A549 (cell line): Measurements from ENCODE around the gene FAM25G. TPM values are rescaled to one million over a fixed set of nuclear protein-coding genes. Genes with fewer than 3 reads are reported as not detected.
A peak's percentile ranks its signal among the peaks of the same experiment; 100 is the strongest.

Source experiments
- ATAC-seq, 2 experiments: fragments of 200-7000 bp in 1 of 2; fragments of >200 bp in 1 of 2; cut with Nextera tagmentation in 1 of 2; cut with Tn5 transposase in 1 of 2; 3 replicates each; pipeline versions ENCODE4 v1.8.0 to v1.9.1; 2018 to 2020; ENCODE audit warnings: mild to moderate bottlenecking in 1 of 2, moderate library complexity in 1 of 2
- CTCF ChIA-PET: fragments of 300-600 bp; sonication (Branson Sonifier 250); formaldehyde crosslinking; extraction: SDS; loops from one replicate; lab custom pipeline; 2021; ENCODE audit warnings: antibody characterized with exemption, inconsistent platforms; lab: Yijun Ruan, JAX
- POLR2A ChIA-PET: fragments of 350-600 bp; formaldehyde crosslinking; extraction: SDS; loops from one replicate; lab custom pipeline; 2021; ENCODE audit warnings: antibody characterized with exemption, inconsistent platforms; lab: Yijun Ruan, JAX
- DNase-seq, 2 experiments: peaks; one replicate each; pipeline versions ENCODE4 v3.0.0 to v3.0.0-alpha.2; 2011 to 2016; ENCODE audit warnings: low read depth in 1 of 2, low spot score in 1 of 2
- FAIRE-seq: peaks from 2 replicates; lab custom pipeline; 2011; peaks lifted over from hg19 to GRCh38; lab: Jason Lieb, UNC
- H3K27ac ChIP-seq, 2 experiments: fragments of >200 bp; sonication (Bioruptor Twin); formaldehyde crosslinking; 3 replicates each; pipeline ENCODE4 v1.5.1; 2016 to 2017
- H3K4me1 ChIP-seq: fragments of >200 bp; sonication (Bioruptor Twin); formaldehyde crosslinking; 3 replicates; pipeline ENCODE4 v1.6.1; 2016
- H3K4me2 ChIP-seq: fragments of >200 bp; sonication (Bioruptor Twin); formaldehyde crosslinking; 3 replicates; pipeline ENCODE4 v1.6.1; 2016
- H3K4me3 ChIP-seq: fragments of >200 bp; sonication (Bioruptor Twin); formaldehyde crosslinking; 3 replicates; pipeline ENCODE4 v1.5.1; 2016
- H3K9me3 ChIP-seq: fragments of >200 bp; sonication (Bioruptor Twin); formaldehyde crosslinking; 3 replicates; pipeline ENCODE4 v1.6.1; 2016
- CBX2 ChIP-seq: fragments of 200-600 bp; sonication (generic); IDR thresholded peaks from 2 replicates; pipeline ENCODE4 v1.6.1; 2016; ENCODE audit warnings: low read depth, mild to moderate bottlenecking, borderline replicate concordance
- CEBPB ChIP-seq, 2 experiments: fragments of >200 bp in 1 of 2; sonication (Bioruptor Twin) in 1 of 2; formaldehyde crosslinking in 1 of 2; IDR thresholded peaks; 2 replicates each; pipeline ENCODE4 v1.6.1; 2012 to 2016
- CHD2 ChIP-seq: fragments of 150-350 bp; IDR thresholded peaks from 2 replicates; pipeline ENCODE4 v1.6.1; 2014; ENCODE audit warnings: low read length; ENCODE audit not compliant: partially characterized antibody
- EHMT2 ChIP-seq: fragments of 200-600 bp; sonication (generic); IDR thresholded peaks from 2 replicates; pipeline ENCODE4 v1.6.1; 2016; ENCODE audit warnings: antibody characterized with exemption, low read depth, mild to moderate bottlenecking, moderate library complexity
- FOSB ChIP-seq: fragments of 250-450 bp; sonication (Bioruptor Pico); IDR thresholded peaks from 2 replicates; pipeline ENCODE4 v1.5.0; 2020; ENCODE audit warnings: mild to moderate bottlenecking, moderate library complexity
- FOXS1 ChIP-seq: fragments of 250-450 bp; sonication (Bioruptor Pico); IDR thresholded peaks from 2 replicates; pipeline ENCODE4 v1.5.0; 2020; ENCODE audit warnings: mild to moderate bottlenecking, moderate library complexity
- HDAC2 ChIP-seq: fragments of 200-600 bp; sonication (generic); IDR thresholded peaks from 2 replicates; pipeline ENCODE4 v1.6.1; 2016
- HEYL ChIP-seq: fragments of 250-450 bp; sonication (Bioruptor Pico); IDR thresholded peaks from 2 replicates; pipeline ENCODE4 v1.8.0; 2021; ENCODE audit warnings: mild to moderate bottlenecking, moderate library complexity
- HOXA7 ChIP-seq: fragments of 250-450 bp; sonication (Bioruptor Pico); IDR thresholded peaks from 2 replicates; pipeline ENCODE4 v1.5.0; 2020; ENCODE audit warnings: mild to moderate bottlenecking, moderate library complexity
- JUNB ChIP-seq: fragments of >200 bp; sonication (Bioruptor Twin); formaldehyde crosslinking; IDR thresholded peaks from 2 replicates; pipeline ENCODE4 v1.6.1; 2016
- KDM1A ChIP-seq: fragments of 200-600 bp; sonication (generic); IDR thresholded peaks from 2 replicates; pipeline ENCODE4 v1.6.1; 2016; ENCODE audit warnings: low read depth, mild to moderate bottlenecking
- KDM5A ChIP-seq: fragments of 200-600 bp; sonication (generic); IDR thresholded peaks from 2 replicates; pipeline ENCODE4 v1.6.1; 2016; ENCODE audit warnings: antibody characterized with exemption, mild to moderate bottlenecking
- MAZ ChIP-seq: fragments of 150-350 bp; IDR thresholded peaks from 2 replicates; pipeline ENCODE4 v1.6.1; 2014; ENCODE audit warnings: antibody characterized with exemption, low read depth, low read length, borderline replicate concordance
- MYC ChIP-seq: IDR thresholded peaks from 2 replicates; pipeline ENCODE4 v1.6.1; 2012; ENCODE audit warnings: mild to moderate bottlenecking, inconsistent platforms, low read length, improper control_type of control experiment, borderline replicate concordance
- NFE2L2 ChIP-seq: fragments of 150-350 bp; conservative IDR thresholded peaks from 2 replicates; pipeline ENCODE4 v1.6.1; 2014; ENCODE audit warnings: low read length
- NPAS2 ChIP-seq: fragments of 250-450 bp; sonication (Bioruptor Pico); IDR thresholded peaks from 2 replicates; pipeline ENCODE4 v1.8.0; 2022; ENCODE audit warnings: mild to moderate bottlenecking, moderate library complexity, borderline replicate concordance
- PHF8 ChIP-seq: fragments of 200-600 bp; sonication (generic); IDR thresholded peaks from 2 replicates; pipeline ENCODE4 v1.6.1; 2016; ENCODE audit warnings: low read depth, mild to moderate bottlenecking, antibody characterized with exemption, moderate library complexity, borderline replicate concordance
- RARB ChIP-seq: fragments of 250-450 bp; sonication (Bioruptor Pico); IDR thresholded peaks from 2 replicates; pipeline ENCODE4 v1.8.0; 2021; ENCODE audit warnings: mild to moderate bottlenecking, moderate library complexity
- SMC3 ChIP-seq: fragments of >200 bp; sonication (Bioruptor Twin); formaldehyde crosslinking; IDR thresholded peaks from 3 replicates; pipeline ENCODE4 v1.6.1; 2018; ENCODE audit warnings: inconsistent platforms
- SREBF2 ChIP-seq: fragments of 450-650 bp; IDR thresholded peaks from 2 replicates; pipeline ENCODE4 v1.6.1; 2014; ENCODE audit warnings: mild to moderate bottlenecking, moderate library complexity
- ZSCAN20 ChIP-seq: fragments of 250-450 bp; sonication (Bioruptor Pico); IDR thresholded peaks from 2 replicates; pipeline ENCODE4 v1.8.0; 2022; ENCODE audit warnings: mild to moderate bottlenecking, moderate library complexity
- WGBS: methylation state at CpG from one replicate; pipeline ENCODE4 v1.1.6; 2017; ENCODE audit errors: missing lambda C conversion rate; 5-methylcytosine and 5-hydroxymethylcytosine counted together
- polyA plus RNA-seq, 4 experiments: library from polyadenylated mRNA; depleted of rRNA in 3 of 4; stranded (reverse); fragments of >200 nt; fragmentation: RNase III in 1 of 4; extraction: RNeasy Plus Mini Kit Qiagen cat#74134 plus additional on column Dnase treatment in 1 of 4; gene quantifications; 2 replicates in 3 of 4; 3 replicates in 1 of 4; pipeline ENCODE4 v1.2.3, GENCODE V29; 2011 to 2017
- TF ChIP-seq, protein P1 (sequence below): IDR thresholded peaks from 2 replicates; pipeline ENCODE4 v1.6.1; 2012
- TF ChIP-seq, protein P2 (sequence below): fragments of >200 bp; sonication (Bioruptor Twin); formaldehyde crosslinking; IDR thresholded peaks from 3 replicates; pipeline ENCODE4 v1.5.1; 2016
- TF ChIP-seq, protein P3 (sequence below): IDR thresholded peaks from 2 replicates; pipeline ENCODE4 v1.6.1; 2012; ENCODE audit warnings: low read depth, borderline replicate concordance

FAM25G gene
- polyA plus RNA-seq, 2 of the 4 experiments (the other 2 are of a cell fraction) = not detected

DNA sequence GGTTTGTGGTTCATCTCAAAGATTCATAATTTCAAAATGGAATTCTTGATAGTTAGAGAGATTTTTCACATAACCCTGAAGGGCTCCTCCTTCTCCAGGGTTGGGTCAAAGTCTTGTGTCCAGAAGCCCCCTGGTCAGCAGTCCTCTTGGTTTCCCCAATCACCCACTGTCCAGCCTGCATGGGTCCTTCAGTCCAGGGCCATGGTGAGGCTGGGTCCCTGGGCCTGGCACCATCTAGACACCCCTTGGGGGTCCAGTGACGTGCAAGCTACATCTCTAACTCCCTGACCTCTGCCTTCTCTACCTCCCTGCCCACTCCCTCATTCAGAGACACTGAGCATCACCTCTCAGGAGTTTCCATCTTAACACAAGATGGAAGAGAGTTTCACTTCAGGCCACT lies 33.7 kb downstream of the FAM25G start:
- POLR2A ChIA-PET = no interaction called here
- CTCF ChIA-PET = interaction anchor here (1.0 kb wide), 1 partner anchor 8 kb away, joined by 3 read pairs; no protein-coding TSS in a partner anchor
- Histone ChIP-seq H3K4me1 (peaks cover 25% of the 10 kb centered on the region), H3K4me2 (peak overlapping the region; percentile 37; the same call in 1 of the 3 replicates), H3K4me3 (no peak overlapping the region), H3K9me3 (no peaks in the 10 kb centered on the region), H3K27ac (peak overlapping the region; percentile 49 to 63; a peak in 5 of 6 replicates)
- FAIRE-seq (no peak), DNase-seq (no peak), ATAC-seq (no peak)
- TF ChIP-seq CBX2 (no peak), FOSB (CRISPR knock-in tag) (no peak), CHD2 (no peak), MAZ (no peak), KDM1A (no peak), FOXS1 (CRISPR knock-in tag) (no peak), SREBF2 (no peak), KDM5A (no peak), HDAC2 (no peak), RARB (CRISPR knock-in tag) (no peak), CEBPB (IDR thresholded peaks at IDR 0.05) (no peak), EHMT2 (no peak), JUNB (no peak), ZSCAN20 (CRISPR knock-in tag) (no peak), HEYL (CRISPR knock-in tag) (no peak)
- TF ChIP-seq, protein P1, sequence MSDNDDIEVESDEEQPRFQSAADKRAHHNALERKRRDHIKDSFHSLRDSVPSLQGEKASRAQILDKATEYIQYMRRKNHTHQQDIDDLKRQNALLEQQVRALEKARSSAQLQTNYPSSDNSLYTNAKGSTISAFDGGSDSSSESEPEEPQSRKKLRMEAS = no peak
- TF ChIP-seq, protein P2, sequence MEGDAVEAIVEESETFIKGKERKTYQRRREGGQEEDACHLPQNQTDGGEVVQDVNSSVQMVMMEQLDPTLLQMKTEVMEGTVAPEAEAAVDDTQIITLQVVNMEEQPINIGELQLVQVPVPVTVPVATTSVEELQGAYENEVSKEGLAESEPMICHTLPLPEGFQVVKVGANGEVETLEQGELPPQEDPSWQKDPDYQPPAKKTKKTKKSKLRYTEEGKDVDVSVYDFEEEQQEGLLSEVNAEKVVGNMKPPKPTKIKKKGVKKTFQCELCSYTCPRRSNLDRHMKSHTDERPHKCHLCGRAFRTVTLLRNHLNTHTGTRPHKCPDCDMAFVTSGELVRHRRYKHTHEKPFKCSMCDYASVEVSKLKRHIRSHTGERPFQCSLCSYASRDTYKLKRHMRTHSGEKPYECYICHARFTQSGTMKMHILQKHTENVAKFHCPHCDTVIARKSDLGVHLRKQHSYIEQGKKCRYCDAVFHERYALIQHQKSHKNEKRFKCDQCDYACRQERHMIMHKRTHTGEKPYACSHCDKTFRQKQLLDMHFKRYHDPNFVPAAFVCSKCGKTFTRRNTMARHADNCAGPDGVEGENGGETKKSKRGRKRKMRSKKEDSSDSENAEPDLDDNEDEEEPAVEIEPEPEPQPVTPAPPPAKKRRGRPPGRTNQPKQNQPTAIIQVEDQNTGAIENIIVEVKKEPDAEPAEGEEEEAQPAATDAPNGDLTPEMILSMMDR = no peak
- 85% methylated on average over 1 of the region's 1 CpG for WGBS

DNA sequence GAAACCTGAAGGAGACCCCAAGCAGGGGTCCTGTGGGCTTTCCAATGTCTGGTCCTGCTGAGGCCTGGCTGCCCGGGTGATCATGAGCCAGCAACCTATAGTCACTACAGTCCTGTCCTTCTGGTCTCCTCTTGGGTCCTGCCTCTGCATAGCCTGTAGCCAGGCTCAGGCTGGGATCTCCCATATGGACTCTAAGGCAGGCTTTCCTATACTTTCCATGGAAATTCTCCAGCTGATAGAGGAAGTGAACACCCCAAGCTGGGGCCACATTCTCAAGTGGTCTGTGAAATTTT lies 34.0 kb downstream of the FAM25G start:
- CTCF ChIA-PET = no interaction called here
- FAIRE-seq (no peak), DNase-seq (no peak), ATAC-seq (no peak)
- no peak overlapping the region for H3K4me3 ChIP-seq
- WGBS = 86% methylated on average over 1 of the region's 1 CpG
- peak overlapping the region; percentile 49 to 63; a peak in 4 of 6 replicates for H3K27ac ChIP-seq
- TF ChIP-seq KDM1A = no peak
- TF ChIP-seq FOSB (CRISPR knock-in tag) = no peak
- TF ChIP-seq, protein P1 = no peak
- TF ChIP-seq JUNB = no peak
- no peak for TF ChIP-seq NFE2L2
- no peak for TF ChIP-seq HOXA7 (CRISPR knock-in tag)
- no peak for TF ChIP-seq NPAS2 (CRISPR knock-in tag)
- no peak for TF ChIP-seq HEYL (CRISPR knock-in tag)
- TF ChIP-seq PHF8 = no peak
- TF ChIP-seq, protein P3, sequence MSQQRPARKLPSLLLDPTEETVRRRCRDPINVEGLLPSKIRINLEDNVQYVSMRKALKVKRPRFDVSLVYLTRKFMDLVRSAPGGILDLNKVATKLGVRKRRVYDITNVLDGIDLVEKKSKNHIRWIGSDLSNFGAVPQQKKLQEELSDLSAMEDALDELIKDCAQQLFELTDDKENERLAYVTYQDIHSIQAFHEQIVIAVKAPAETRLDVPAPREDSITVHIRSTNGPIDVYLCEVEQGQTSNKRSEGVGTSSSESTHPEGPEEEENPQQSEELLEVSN = no peak
- no peak for TF ChIP-seq EHMT2
- TF ChIP-seq CHD2 = no peak
- TF ChIP-seq SMC3 = no peak
- no peak for TF ChIP-seq MYC
- peaks cover 25% of the 10 kb centered on the region for H3K4me1 ChIP-seq
- no peak overlapping the region for H3K4me2 ChIP-seq
- POLR2A ChIA-PET = no interaction called here
- no peaks in the 10 kb centered on the region for H3K9me3 ChIP-seq
